Measurements from ENCODE around the gene AMT.

DNA sequence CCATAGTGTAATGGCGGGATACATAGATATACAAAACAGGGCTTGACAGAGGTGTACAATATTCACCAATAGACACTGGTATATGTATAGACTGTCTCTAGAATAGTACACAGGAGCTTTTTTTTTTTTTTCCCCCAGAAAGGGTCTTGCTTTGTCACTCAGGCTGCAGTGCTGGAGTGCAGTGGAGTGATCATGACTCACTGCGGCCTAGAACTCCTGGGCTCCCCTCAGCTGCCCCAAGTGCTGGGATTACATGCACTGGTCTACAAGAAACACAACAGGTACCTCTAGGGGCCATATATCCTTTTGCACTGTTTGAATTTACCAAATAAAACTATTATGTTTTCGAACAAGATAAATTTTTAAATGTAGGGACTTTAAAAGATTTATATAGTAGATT, 22.8 kb downstream of the AMT start:
- TF ChIP-seq, protein P1, sequence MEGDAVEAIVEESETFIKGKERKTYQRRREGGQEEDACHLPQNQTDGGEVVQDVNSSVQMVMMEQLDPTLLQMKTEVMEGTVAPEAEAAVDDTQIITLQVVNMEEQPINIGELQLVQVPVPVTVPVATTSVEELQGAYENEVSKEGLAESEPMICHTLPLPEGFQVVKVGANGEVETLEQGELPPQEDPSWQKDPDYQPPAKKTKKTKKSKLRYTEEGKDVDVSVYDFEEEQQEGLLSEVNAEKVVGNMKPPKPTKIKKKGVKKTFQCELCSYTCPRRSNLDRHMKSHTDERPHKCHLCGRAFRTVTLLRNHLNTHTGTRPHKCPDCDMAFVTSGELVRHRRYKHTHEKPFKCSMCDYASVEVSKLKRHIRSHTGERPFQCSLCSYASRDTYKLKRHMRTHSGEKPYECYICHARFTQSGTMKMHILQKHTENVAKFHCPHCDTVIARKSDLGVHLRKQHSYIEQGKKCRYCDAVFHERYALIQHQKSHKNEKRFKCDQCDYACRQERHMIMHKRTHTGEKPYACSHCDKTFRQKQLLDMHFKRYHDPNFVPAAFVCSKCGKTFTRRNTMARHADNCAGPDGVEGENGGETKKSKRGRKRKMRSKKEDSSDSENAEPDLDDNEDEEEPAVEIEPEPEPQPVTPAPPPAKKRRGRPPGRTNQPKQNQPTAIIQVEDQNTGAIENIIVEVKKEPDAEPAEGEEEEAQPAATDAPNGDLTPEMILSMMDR (IDR thresholded peaks at IDR 0.05) = no peak
- TF ChIP-seq POLR2AphosphoS5 (IDR thresholded peaks at IDR 0.05) = no peak

Measured in transverse colon (tissue), 4 donors.